ENCODE results near the gene ZG16. TPM values are rescaled to one million over a fixed set of nuclear protein-coding genes. Genes with fewer than 3 reads are reported as not detected.

ZG16 gene
- total and polyA plus RNA-seq, 9 of the 15 experiments (the other 6 are each of a cell fraction or from before 2014, with no cell fraction given): 0.04 TPM; not detected in 8

DNA sequence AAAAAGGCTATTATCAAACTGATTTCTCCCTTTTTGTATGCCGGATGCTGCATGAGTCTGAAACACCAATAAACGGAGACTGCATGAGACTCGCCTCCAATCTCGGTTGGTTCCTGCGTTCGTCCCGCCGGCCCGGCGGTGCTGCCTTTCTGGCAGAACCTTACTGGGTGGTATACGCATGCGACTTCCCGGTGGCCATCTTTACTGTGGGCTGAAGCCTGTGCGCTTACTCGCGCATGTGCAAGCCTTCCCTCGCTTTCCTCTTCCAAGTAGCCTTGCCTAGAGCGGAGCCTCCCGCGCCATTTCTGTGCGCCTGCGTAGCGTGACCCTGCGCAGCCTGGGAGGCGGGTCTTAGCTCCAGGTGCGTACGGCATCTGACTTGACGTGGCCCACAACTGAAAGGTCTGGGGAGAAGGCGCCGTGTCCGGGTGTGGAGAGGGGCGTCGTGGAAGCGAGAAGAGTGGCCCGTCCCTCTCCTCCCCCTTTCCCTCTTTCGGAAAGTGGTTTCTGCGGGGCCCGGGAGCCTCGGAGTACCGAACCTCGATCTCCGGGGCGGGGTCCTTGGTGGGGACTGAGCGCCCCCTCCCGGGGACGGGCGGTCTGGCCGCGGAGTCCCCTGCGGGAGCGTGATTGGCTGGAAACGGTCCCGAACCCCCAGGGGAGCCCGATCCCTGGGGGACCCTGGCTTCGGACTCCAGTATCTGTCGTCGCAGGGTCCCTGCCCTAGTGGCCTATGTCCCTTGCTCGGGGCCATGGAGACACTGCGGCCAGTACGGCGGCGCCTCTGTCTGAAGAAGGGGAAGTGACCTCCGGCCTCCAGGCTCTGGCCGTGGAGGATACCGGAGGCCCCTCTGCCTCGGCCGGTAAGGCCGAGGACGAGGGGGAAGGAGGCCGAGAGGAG is 38.0 kb downstream of the ZG16 start, which contains the start of gene PAGR1 (continued):
- TF ChIP-seq, protein P1, sequence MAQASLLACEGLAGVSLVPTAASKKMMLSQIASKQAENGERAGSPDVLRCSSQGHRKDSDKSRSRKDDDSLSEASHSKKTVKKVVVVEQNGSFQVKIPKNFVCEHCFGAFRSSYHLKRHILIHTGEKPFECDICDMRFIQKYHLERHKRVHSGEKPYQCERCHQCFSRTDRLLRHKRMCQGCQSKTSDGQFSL (CRISPR knock-in tag; IDR thresholded peaks at IDR 0.05): no peak
- TF ChIP-seq, protein P1 (tag; IDR thresholded peaks at IDR 0.05): no peak
- peak; percentile 43 for TF ChIP-seq RBM22 (IDR thresholded peaks at IDR 0.05; ENCODE audit: low read depth, low read length, poor library complexity, severe bottlenecking)
- TF ChIP-seq ZNF174 (CRISPR knock-in tag; IDR thresholded peaks at IDR 0.05): no peak
- TF ChIP-seq ZBTB7A (IDR thresholded peaks at IDR 0.05; ENCODE audit: borderline replicate concordance, control insufficient read depth, low read depth, low read length): peak; percentile 73; the same call in 1 of the 2 replicates
- TF ChIP-seq, protein P2, sequence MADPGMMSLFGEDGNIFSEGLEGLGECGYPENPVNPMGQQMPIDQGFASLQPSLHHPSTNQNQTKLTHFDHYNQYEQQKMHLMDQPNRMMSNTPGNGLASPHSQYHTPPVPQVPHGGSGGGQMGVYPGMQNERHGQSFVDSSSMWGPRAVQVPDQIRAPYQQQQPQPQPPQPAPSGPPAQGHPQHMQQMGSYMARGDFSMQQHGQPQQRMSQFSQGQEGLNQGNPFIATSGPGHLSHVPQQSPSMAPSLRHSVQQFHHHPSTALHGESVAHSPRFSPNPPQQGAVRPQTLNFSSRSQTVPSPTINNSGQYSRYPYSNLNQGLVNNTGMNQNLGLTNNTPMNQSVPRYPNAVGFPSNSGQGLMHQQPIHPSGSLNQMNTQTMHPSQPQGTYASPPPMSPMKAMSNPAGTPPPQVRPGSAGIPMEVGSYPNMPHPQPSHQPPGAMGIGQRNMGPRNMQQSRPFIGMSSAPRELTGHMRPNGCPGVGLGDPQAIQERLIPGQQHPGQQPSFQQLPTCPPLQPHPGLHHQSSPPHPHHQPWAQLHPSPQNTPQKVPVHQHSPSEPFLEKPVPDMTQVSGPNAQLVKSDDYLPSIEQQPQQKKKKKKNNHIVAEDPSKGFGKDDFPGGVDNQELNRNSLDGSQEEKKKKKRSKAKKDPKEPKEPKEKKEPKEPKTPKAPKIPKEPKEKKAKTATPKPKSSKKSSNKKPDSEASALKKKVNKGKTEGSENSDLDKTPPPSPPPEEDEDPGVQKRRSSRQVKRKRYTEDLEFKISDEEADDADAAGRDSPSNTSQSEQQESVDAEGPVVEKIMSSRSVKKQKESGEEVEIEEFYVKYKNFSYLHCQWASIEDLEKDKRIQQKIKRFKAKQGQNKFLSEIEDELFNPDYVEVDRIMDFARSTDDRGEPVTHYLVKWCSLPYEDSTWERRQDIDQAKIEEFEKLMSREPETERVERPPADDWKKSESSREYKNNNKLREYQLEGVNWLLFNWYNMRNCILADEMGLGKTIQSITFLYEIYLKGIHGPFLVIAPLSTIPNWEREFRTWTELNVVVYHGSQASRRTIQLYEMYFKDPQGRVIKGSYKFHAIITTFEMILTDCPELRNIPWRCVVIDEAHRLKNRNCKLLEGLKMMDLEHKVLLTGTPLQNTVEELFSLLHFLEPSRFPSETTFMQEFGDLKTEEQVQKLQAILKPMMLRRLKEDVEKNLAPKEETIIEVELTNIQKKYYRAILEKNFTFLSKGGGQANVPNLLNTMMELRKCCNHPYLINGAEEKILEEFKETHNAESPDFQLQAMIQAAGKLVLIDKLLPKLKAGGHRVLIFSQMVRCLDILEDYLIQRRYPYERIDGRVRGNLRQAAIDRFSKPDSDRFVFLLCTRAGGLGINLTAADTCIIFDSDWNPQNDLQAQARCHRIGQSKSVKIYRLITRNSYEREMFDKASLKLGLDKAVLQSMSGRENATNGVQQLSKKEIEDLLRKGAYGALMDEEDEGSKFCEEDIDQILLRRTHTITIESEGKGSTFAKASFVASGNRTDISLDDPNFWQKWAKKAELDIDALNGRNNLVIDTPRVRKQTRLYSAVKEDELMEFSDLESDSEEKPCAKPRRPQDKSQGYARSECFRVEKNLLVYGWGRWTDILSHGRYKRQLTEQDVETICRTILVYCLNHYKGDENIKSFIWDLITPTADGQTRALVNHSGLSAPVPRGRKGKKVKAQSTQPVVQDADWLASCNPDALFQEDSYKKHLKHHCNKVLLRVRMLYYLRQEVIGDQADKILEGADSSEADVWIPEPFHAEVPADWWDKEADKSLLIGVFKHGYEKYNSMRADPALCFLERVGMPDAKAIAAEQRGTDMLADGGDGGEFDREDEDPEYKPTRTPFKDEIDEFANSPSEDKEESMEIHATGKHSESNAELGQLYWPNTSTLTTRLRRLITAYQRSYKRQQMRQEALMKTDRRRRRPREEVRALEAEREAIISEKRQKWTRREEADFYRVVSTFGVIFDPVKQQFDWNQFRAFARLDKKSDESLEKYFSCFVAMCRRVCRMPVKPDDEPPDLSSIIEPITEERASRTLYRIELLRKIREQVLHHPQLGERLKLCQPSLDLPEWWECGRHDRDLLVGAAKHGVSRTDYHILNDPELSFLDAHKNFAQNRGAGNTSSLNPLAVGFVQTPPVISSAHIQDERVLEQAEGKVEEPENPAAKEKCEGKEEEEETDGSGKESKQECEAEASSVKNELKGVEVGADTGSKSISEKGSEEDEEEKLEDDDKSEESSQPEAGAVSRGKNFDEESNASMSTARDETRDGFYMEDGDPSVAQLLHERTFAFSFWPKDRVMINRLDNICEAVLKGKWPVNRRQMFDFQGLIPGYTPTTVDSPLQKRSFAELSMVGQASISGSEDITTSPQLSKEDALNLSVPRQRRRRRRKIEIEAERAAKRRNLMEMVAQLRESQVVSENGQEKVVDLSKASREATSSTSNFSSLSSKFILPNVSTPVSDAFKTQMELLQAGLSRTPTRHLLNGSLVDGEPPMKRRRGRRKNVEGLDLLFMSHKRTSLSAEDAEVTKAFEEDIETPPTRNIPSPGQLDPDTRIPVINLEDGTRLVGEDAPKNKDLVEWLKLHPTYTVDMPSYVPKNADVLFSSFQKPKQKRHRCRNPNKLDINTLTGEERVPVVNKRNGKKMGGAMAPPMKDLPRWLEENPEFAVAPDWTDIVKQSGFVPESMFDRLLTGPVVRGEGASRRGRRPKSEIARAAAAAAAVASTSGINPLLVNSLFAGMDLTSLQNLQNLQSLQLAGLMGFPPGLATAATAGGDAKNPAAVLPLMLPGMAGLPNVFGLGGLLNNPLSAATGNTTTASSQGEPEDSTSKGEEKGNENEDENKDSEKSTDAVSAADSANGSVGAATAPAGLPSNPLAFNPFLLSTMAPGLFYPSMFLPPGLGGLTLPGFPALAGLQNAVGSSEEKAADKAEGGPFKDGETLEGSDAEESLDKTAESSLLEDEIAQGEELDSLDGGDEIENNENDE (IDR thresholded peaks at IDR 0.05; ENCODE audit: low read depth, low read length): no peak
- TF ChIP-seq, protein P3, sequence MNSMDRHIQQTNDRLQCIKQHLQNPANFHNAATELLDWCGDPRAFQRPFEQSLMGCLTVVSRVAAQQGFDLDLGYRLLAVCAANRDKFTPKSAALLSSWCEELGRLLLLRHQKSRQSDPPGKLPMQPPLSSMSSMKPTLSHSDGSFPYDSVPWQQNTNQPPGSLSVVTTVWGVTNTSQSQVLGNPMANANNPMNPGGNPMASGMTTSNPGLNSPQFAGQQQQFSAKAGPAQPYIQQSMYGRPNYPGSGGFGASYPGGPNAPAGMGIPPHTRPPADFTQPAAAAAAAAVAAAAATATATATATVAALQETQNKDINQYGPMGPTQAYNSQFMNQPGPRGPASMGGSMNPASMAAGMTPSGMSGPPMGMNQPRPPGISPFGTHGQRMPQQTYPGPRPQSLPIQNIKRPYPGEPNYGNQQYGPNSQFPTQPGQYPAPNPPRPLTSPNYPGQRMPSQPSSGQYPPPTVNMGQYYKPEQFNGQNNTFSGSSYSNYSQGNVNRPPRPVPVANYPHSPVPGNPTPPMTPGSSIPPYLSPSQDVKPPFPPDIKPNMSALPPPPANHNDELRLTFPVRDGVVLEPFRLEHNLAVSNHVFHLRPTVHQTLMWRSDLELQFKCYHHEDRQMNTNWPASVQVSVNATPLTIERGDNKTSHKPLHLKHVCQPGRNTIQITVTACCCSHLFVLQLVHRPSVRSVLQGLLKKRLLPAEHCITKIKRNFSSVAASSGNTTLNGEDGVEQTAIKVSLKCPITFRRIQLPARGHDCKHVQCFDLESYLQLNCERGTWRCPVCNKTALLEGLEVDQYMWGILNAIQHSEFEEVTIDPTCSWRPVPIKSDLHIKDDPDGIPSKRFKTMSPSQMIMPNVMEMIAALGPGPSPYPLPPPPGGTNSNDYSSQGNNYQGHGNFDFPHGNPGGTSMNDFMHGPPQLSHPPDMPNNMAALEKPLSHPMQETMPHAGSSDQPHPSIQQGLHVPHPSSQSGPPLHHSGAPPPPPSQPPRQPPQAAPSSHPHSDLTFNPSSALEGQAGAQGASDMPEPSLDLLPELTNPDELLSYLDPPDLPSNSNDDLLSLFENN (IDR thresholded peaks at IDR 0.05; ENCODE audit: low read depth in 2 of 2, low read length in 2 of 2): no peak
